B cell (primary cell): ENCODE data around the gene SNTG2. TPM values are rescaled to one million over a fixed set of nuclear protein-coding genes. Genes with fewer than 3 reads are reported as not detected.

ENCODE experiments used
- ATAC-seq: fragments of 200-7000 bp; cut with Tn5 transposase; one replicate; pipeline ENCODE4 v1.10.0; 2021; ENCODE audit warnings: low read depth, mild to moderate bottlenecking, moderate number of reproducible peaks, moderate library complexity
- CTCF ChIA-PET: fragments of 350-600 bp; sonication (Branson Sonifier 250); formaldehyde crosslinking; loops from one replicate; lab custom pipeline; 2021; ENCODE audit warnings: antibody characterized with exemption, inconsistent platforms; lab: Charles Lee
- POLR2A ChIA-PET: fragments of 350-600 bp; sonication (Branson Sonifier 250); formaldehyde crosslinking; loops from one replicate; lab custom pipeline; 2021; ENCODE audit warnings: antibody characterized with exemption; lab: Charles Lee
- DNase-seq: peaks from one replicate; pipeline ENCODE4 v3.0.0; 2013
- H2AFZ ChIP-seq: 2 replicates; pipeline ENCODE4 v1.6.1; 2012; ENCODE audit warnings: mild to moderate bottlenecking, low read depth, low read length; ENCODE audit not compliant: insufficient read depth, poor library complexity, severe bottlenecking
- H3K27ac ChIP-seq, 2 donors: 1 replicate in 1 of 2; 2 replicates in 1 of 2; pipeline ENCODE4 v1.5.1; 2012 to 2013; ENCODE audit warnings: low read length in 2 of 2, mild to moderate bottlenecking in 2 of 2, moderate library complexity in 1 of 2
- H3K27me3 ChIP-seq, 4 experiments: fragments of 200-600 bp in 1 of 4; sonication (generic) in 1 of 4; replicated peaks in 1 of 4; 1 replicate in 2 of 4; 2 replicates in 2 of 4; pipeline versions ENCODE4 v1.6.1 to v1.7.0; 2013 to 2016; ENCODE audit warnings: low read length in 3 of 4, mild to moderate bottlenecking in 2 of 4, mixed read lengths in 1 of 4, moderate library complexity in 1 of 4; ENCODE audit not compliant: insufficient read depth in 4 of 4, control insufficient read depth in 3 of 4; ENCODE audit errors: control extremely low read depth in 1 of 4
- H3K36me3 ChIP-seq, 2 experiments: replicated peaks in 1 of 2; 1 replicate in 1 of 2; 2 replicates in 1 of 2; pipeline versions ENCODE4 v1.6.1 to v1.7.1; 2013; ENCODE audit warnings: low read length in 1 of 2; ENCODE audit not compliant: insufficient read depth in 2 of 2, control insufficient read depth in 1 of 2; ENCODE audit errors: control extremely low read depth in 1 of 2, extremely low read depth in 1 of 2
- H3K4me1 ChIP-seq, 2 donors: fragments of 200-600 bp in 1 of 2; sonication (generic) in 1 of 2; 1 replicate in 1 of 2; 2 replicates in 1 of 2; pipeline versions ENCODE4 v1.5.1 to v1.6.1; 2013 to 2017; ENCODE audit warnings: low read length in 2 of 2; ENCODE audit not compliant: control insufficient read depth in 2 of 2, insufficient read depth in 2 of 2
- H3K4me2 ChIP-seq: replicated peaks from 2 replicates; pipeline ENCODE3; 2012; ENCODE audit warnings: mild to moderate bottlenecking, low read depth, low read length; ENCODE audit not compliant: poor library complexity, severe bottlenecking
- H3K4me3 ChIP-seq, 5 experiments: fragments of 200-600 bp in 1 of 5; sonication (generic) in 1 of 5; 1 replicate in 3 of 5; 2 replicates in 2 of 5; pipeline versions ENCODE4 v1.5.1 to v1.7.0; 2011 to 2016; ENCODE audit warnings: low read length in 4 of 5, mild to moderate bottlenecking in 4 of 5, low read depth in 2 of 5, control low read depth in 1 of 5, moderate library complexity in 1 of 5; ENCODE audit not compliant: insufficient read depth in 1 of 5; ENCODE audit errors: control extremely low read depth in 1 of 5, extremely low read depth in 1 of 5
- H3K79me2 ChIP-seq: fragments of 200-600 bp; sonication (generic); one replicate; pipeline ENCODE4 v1.6.0; 2016; ENCODE audit warnings: low read length; ENCODE audit not compliant: control insufficient read depth, insufficient read depth
- H3K9ac ChIP-seq: fragments of 200-600 bp; sonication (generic); 2 replicates; pipeline ENCODE4 v1.6.1; 2017; ENCODE audit warnings: mild to moderate bottlenecking, low read length, moderate library complexity
- H3K9me3 ChIP-seq, 3 donors: one replicate each; pipeline versions ENCODE4 v1.6.1 to v1.7.1; 2013; ENCODE audit warnings: low read length in 2 of 3; ENCODE audit not compliant: control insufficient read depth in 2 of 3, insufficient read depth in 1 of 3; ENCODE audit errors: control extremely low read depth in 1 of 3
- H4K20me1 ChIP-seq: 2 replicates; pipeline ENCODE4 v1.6.0; 2012; ENCODE audit warnings: mild to moderate bottlenecking, low read length; ENCODE audit not compliant: insufficient read depth, control insufficient read depth, poor library complexity, severe bottlenecking
- H3K27ac Mint-ChIP-seq: one replicate; pipeline ENCODE4 v1.8.0; 2021; ENCODE audit warnings: mixed read lengths
- H3K27me3 Mint-ChIP-seq: one replicate; pipeline ENCODE4 v1.8.0; 2021; ENCODE audit warnings: mixed read lengths
- H3K4me1 Mint-ChIP-seq: one replicate; pipeline ENCODE4 v1.8.0; 2021; ENCODE audit warnings: mixed read lengths
- H3K4me3 Mint-ChIP-seq: one replicate; pipeline ENCODE4 v1.8.0; 2021; ENCODE audit warnings: mixed read lengths
- H3K9me3 Mint-ChIP-seq: one replicate; pipeline ENCODE4 v1.8.0; 2022; ENCODE audit warnings: mixed read lengths; ENCODE audit not compliant: insufficient read depth
- EZH2 ChIP-seq: IDR thresholded peaks from 2 replicates; pipeline ENCODE4 v1.6.1; 2012; ENCODE audit warnings: borderline replicate concordance, low read depth, mild to moderate bottlenecking, moderate library complexity, low read length; ENCODE audit not compliant: insufficient read depth, poor library complexity, severe bottlenecking
- WGBS: methylation state at CpG from one replicate; pipeline ENCODE4 v1.1.5; 2013; ENCODE audit warnings: missing lambda C conversion rate; ENCODE audit not compliant: insufficient coverage; 5-methylcytosine and 5-hydroxymethylcytosine counted together
- intact Hi-C: fragments of 100-400 bp; cut with micrococcal nuclease; formaldehyde crosslinking; loops from one replicate; pipeline ENCODE4 v1.10.0; 2022
- polyA plus RNA-seq: library from polyadenylated mRNA; depleted of rRNA; stranded (reverse); fragments of >200 nt; gene quantifications from 2 replicates; pipeline ENCODE4 v1.2.3, GENCODE V29; 2012
- total RNA-seq, 2 donors: library from RNA; stranded (reverse); fragments of 120-200 nt in 1 of 2; gene quantifications; 1 replicate in 1 of 2; 2 replicates in 1 of 2; pipeline versions ENCODE4 v1.2.3 to v1.2.4, GENCODE V29; 2013 to 2022
- TF ChIP-seq, protein P1 (sequence below): fragments of 200-600 bp; IDR thresholded peaks from one replicate; pipeline ENCODE4 v1.8.0; 2022; ENCODE audit warnings: antibody characterized with exemption, mild to moderate bottlenecking

SNTG2 gene
- total and polyA plus RNA-seq, 2 donors (not counting 1 experiment from before 2014, with no cell fraction given) = 2.1 to 2.4 TPM

- no peaks in the 10 kb centered on the region for H3K79me2 ChIP-seq
- no peak for TF ChIP-seq EZH2
- TF ChIP-seq, protein P1, sequence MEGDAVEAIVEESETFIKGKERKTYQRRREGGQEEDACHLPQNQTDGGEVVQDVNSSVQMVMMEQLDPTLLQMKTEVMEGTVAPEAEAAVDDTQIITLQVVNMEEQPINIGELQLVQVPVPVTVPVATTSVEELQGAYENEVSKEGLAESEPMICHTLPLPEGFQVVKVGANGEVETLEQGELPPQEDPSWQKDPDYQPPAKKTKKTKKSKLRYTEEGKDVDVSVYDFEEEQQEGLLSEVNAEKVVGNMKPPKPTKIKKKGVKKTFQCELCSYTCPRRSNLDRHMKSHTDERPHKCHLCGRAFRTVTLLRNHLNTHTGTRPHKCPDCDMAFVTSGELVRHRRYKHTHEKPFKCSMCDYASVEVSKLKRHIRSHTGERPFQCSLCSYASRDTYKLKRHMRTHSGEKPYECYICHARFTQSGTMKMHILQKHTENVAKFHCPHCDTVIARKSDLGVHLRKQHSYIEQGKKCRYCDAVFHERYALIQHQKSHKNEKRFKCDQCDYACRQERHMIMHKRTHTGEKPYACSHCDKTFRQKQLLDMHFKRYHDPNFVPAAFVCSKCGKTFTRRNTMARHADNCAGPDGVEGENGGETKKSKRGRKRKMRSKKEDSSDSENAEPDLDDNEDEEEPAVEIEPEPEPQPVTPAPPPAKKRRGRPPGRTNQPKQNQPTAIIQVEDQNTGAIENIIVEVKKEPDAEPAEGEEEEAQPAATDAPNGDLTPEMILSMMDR = no peak
- H3K27ac ChIP-seq = no peak overlapping the region
- no peaks in the 10 kb centered on the region for H3K36me3 ChIP-seq
- DNase-seq (no peak), ATAC-seq (no peak)
- peaks cover 0 to 18% of the 10 kb centered on the region in 2 donors for H3K4me1 ChIP-seq
- H3K9me3 Mint-ChIP-seq = peaks cover 5% of the 10 kb centered on the region
- POLR2A ChIA-PET = no interaction called here
- peaks cover under 1 to 8% (median 2%) of the 10 kb centered on the region in 3 donors for H3K9me3 ChIP-seq
- H3K9ac ChIP-seq = no peak overlapping the region
- peaks cover 17% of the 10 kb centered on the region for H3K4me1 Mint-ChIP-seq
- H3K27me3 ChIP-seq = no peaks in the 10 kb centered on the region
- 91% methylated on average over 2 of the region's 3 CpGs for WGBS
- H3K27me3 Mint-ChIP-seq = no peaks in the 10 kb centered on the region
- H3K4me3 ChIP-seq = no peak overlapping the region
- intact Hi-C loops = no loop called here
- H2AFZ ChIP-seq = no peak overlapping the region
- H3K27ac Mint-ChIP-seq = no peak overlapping the region
- CTCF ChIA-PET = no interaction called here
- no peak overlapping the region for H3K4me3 Mint-ChIP-seq
- no peaks in the 10 kb centered on the region for H4K20me1 ChIP-seq
- no peak overlapping the region for H3K4me2 ChIP-seq
Observed at GRCh38 chr2:1205853-1206252, 255.2 kb downstream of the SNTG2 start.

- no peak for ATAC-seq
- peaks cover 3% of the 10 kb centered on the region for H3K9me3 Mint-ChIP-seq
- no peak overlapping the region for H2AFZ ChIP-seq
- H3K9me3 ChIP-seq = peaks cover 0 to 8% (median 5%) of the 10 kb centered on the region in 3 donors
- ChIA-PET POLR2A (no interaction called here), CTCF (no interaction called here)
- no peaks in the 10 kb centered on the region for H3K36me3 ChIP-seq
- intact Hi-C loops = no loop called here
- H3K27ac Mint-ChIP-seq = no peak overlapping the region
- no peaks in the 10 kb centered on the region for H3K79me2 ChIP-seq
- no peak for DNase-seq
- no peaks in the 10 kb centered on the region for H3K27me3 Mint-ChIP-seq
- H3K27me3 ChIP-seq = no peaks in the 10 kb centered on the region
- no peak overlapping the region for H3K4me3 Mint-ChIP-seq
- no peak overlapping the region for H3K4me2 ChIP-seq
- peaks cover 0 to 18% of the 10 kb centered on the region in 2 donors for H3K4me1 ChIP-seq
- no peak overlapping the region for H3K9ac ChIP-seq
- H3K27ac ChIP-seq = no peak overlapping the region
- WGBS = 90% methylated on average over 20 of the region's 20 CpGs
- peaks cover 20% of the 10 kb centered on the region for H3K4me1 Mint-ChIP-seq
- H4K20me1 ChIP-seq = no peaks in the 10 kb centered on the region
- H3K4me3 ChIP-seq = no peak overlapping the region
- no peak for TF ChIP-seq EZH2
- TF ChIP-seq, protein P1 = no peak
Observed at GRCh38 chr2:1207962-1208510, 257.4 kb downstream of the SNTG2 start.
